ENCODE data around the gene ZRANB3. TPM values are rescaled to one million over a fixed set of nuclear protein-coding genes. Genes with fewer than 3 reads are reported as not detected.

ZRANB3 gene
- total and polyA plus RNA-seq, 2 experiments from 2014 or later = 5.7 to 6.4 TPM

DNA sequence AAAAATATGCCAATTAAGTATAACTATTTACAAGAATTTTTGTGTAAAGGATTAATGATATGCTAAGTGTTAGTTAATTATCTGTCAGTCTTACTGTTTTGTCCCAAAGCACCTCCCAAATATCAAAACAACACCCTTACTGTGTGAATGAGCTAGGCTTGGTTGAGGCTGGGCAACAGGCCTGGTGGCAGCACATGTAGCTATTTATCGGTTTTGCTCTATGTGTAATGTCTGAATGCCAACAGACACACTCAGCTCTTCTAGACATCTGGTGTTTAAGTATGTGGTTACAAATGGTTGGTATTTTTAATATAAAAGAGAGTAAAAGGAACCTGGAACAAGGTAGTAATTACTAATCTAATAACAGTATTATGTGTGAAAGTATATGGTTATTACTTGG lies 303.6 kb downstream of the ZRANB3 start:
- Histone ChIP-seq H3K4me3 (no peak overlapping the region), H4K20me1 (ENCODE audit: insufficient read depth) (no peaks in the 10 kb centered on the region), H3F3A (ENCODE audit: insufficient read depth) (peaks cover 23% of the 10 kb centered on the region; the same call in 1 of the 2 replicates), H2AFZ (no peak overlapping the region), H3K9ac (peak overlapping the region; percentile 12; the same call in 1 of the 2 replicates), H3K9me2 (ENCODE audit: insufficient read depth) (0 out of 2 replicates have a peak, but pooled peaks cover 5% of the 10 kb centered on the region), H3K27ac (peak overlapping the region; percentile 70), H3K27me3 (replicated peaks; ENCODE audit: insufficient read depth) (no peaks in the 10 kb centered on the region), H3K9me3 (ENCODE audit: low read depth) (no peaks in the 10 kb centered on the region), H3K36me3 (ENCODE audit: low read depth) (no peaks in the 10 kb centered on the region), H3K79me2 (ENCODE audit: insufficient read depth) (no peaks in the 10 kb centered on the region), H3K4me2 (ENCODE audit: unreplicated experiment) (peak overlapping the region; percentile 41), H3K4me1 (ENCODE audit: insufficient read depth) (peaks cover 25% of the 10 kb centered on the region)
- DNase-seq = peak; percentile 79
- WGBS, 2 experiments (ENCODE audit: low coverage in 1 of 2, low lambda C conversion rate in 2 of 2, missing lambda C conversion rate in 2 of 2) = 7 to 10% methylated on average over 1 of the region's 1 CpG
- TF ChIP-seq EZH2phosphoT487 (IDR thresholded peaks at IDR 0.05; ENCODE audit: insufficient read depth, low read depth) = no peak
- no peak for TF ChIP-seq EZH2 (IDR thresholded peaks at IDR 0.05; ENCODE audit: insufficient read depth, poor library complexity, severe bottlenecking)
- in situ Hi-C loops (cut with MboI) = no loop called here

DNA sequence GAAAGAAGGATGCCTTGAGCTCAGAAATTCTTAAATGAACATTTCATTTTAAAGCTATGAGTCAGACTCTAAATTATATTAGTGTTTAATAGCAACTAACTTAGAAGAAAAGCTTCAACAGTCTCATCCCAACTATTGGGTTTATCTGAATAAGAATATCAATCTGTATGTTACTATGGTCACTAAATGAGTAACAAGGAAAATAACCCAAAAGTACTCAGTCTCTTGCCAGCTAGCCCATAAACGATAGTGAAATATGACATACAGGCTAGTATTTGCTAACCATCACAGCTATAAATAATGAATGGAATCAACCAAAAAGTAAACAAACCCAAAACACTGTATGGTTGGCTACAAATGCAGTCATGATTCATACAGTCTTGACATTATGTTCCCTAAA lies 304.1 kb downstream of the ZRANB3 start:
- TF ChIP-seq EZH2 (IDR thresholded peaks at IDR 0.05; ENCODE audit: insufficient read depth, poor library complexity, severe bottlenecking) (no peak), EZH2phosphoT487 (IDR thresholded peaks at IDR 0.05; ENCODE audit: insufficient read depth, low read depth) (no peak)
- H3K79me2 ChIP-seq (ENCODE audit: insufficient read depth) = no peaks in the 10 kb centered on the region
- H3K4me3 ChIP-seq = no peak overlapping the region
- H3K4me1 ChIP-seq (ENCODE audit: insufficient read depth) = peaks cover 25% of the 10 kb centered on the region
- H3K9me2 ChIP-seq (ENCODE audit: insufficient read depth) = 0 out of 2 replicates have a peak, but pooled peaks cover 5% of the 10 kb centered on the region
- H3K36me3 ChIP-seq (ENCODE audit: low read depth) = no peaks in the 10 kb centered on the region
- H3K4me2 ChIP-seq (ENCODE audit: unreplicated experiment) = peak overlapping the region; percentile 41
- WGBS, 2 experiments (ENCODE audit: low coverage in 1 of 2, low lambda C conversion rate in 2 of 2, missing lambda C conversion rate in 2 of 2) = 0% methylated on average over 1 of the region's 1 CpG
- H2AFZ ChIP-seq = no peak overlapping the region
- H3K27me3 ChIP-seq (replicated peaks; ENCODE audit: insufficient read depth) = no peaks in the 10 kb centered on the region
- in situ Hi-C loops (cut with MboI) = no loop called here
- H3K9me3 ChIP-seq (ENCODE audit: low read depth) = no peaks in the 10 kb centered on the region
- DNase-seq = peak; percentile 65
- H3K27ac ChIP-seq = peak overlapping the region; percentile 70
- H3K9ac ChIP-seq = peak overlapping the region; percentile 12; the same call in 1 of the 2 replicates
- no peaks in the 10 kb centered on the region for H4K20me1 ChIP-seq (ENCODE audit: insufficient read depth)
- peaks cover 23% of the 10 kb centered on the region; the same call in 1 of the 2 replicates for H3F3A ChIP-seq (ENCODE audit: insufficient read depth)

DNA sequence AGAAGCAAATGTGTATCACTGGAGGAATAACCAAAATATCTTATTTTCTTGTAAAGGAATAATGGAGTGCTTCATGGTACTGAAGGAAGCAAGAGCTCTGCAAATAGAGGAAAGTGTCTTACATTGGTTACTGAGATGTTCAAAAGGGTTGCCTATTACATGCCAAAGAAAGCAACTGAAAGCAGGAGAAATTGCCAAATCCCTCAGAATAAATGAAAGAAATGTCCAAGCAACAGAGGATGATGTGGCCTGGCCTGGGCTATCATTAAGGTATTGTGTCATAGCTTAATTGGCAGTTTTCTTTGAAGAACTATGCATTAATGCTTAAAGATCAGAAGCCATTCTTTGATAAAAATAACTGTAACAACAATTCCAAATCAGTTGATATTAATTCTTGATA lies 305.2 kb downstream of the ZRANB3 start:
- Histone ChIP-seq H3K79me2 (ENCODE audit: insufficient read depth) (no peaks in the 10 kb centered on the region), H3K9me3 (ENCODE audit: low read depth) (no peaks in the 10 kb centered on the region), H4K20me1 (ENCODE audit: insufficient read depth) (no peaks in the 10 kb centered on the region), H2AFZ (no peak overlapping the region), H3K4me1 (ENCODE audit: insufficient read depth) (peaks cover 25% of the 10 kb centered on the region), H3K27ac (no peak overlapping the region), H3K36me3 (ENCODE audit: low read depth) (no peaks in the 10 kb centered on the region), H3K4me3 (no peak overlapping the region), H3K27me3 (replicated peaks; ENCODE audit: insufficient read depth) (no peaks in the 10 kb centered on the region), H3K9me2 (ENCODE audit: insufficient read depth) (0 out of 2 replicates have a peak, but pooled peaks cover 5% of the 10 kb centered on the region), H3F3A (ENCODE audit: insufficient read depth) (peaks cover 23% of the 10 kb centered on the region; the same call in 1 of the 2 replicates), H3K4me2 (ENCODE audit: unreplicated experiment) (no peak overlapping the region), H3K9ac (no peak overlapping the region)
- in situ Hi-C loops (cut with MboI) = no loop called here
- TF ChIP-seq EZH2phosphoT487 (IDR thresholded peaks at IDR 0.05; ENCODE audit: insufficient read depth, low read depth) (no peak), EZH2 (IDR thresholded peaks at IDR 0.05; ENCODE audit: insufficient read depth, poor library complexity, severe bottlenecking) (no peak)
- peak; percentile 24 for DNase-seq

DNA sequence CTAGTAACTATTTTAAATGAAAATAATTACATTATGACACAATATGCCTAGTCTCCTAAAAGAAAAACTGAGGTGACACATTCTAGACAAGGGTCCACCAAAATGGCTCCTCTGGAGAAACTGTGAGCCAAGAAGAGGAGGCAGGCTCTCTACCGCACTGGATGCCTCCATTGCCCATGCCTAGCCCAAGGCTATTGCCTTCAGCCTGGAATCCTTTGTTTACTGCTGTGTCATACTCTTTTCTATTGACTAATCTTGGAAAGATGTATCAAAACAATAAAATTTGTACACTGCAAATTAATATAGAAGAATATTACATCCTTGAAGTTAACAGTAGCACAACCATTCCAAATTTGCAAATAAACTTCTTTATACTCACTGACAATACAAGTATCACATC lies 311.8 kb downstream of the ZRANB3 start:
- in situ Hi-C loops (cut with MboI) = no loop called here
- 92 to 93% methylated on average over 1 of the region's 1 CpG for WGBS, 2 experiments (ENCODE audit: low coverage in 1 of 2, low lambda C conversion rate in 2 of 2, missing lambda C conversion rate in 2 of 2)
- DNase-seq = no peak

DNA sequence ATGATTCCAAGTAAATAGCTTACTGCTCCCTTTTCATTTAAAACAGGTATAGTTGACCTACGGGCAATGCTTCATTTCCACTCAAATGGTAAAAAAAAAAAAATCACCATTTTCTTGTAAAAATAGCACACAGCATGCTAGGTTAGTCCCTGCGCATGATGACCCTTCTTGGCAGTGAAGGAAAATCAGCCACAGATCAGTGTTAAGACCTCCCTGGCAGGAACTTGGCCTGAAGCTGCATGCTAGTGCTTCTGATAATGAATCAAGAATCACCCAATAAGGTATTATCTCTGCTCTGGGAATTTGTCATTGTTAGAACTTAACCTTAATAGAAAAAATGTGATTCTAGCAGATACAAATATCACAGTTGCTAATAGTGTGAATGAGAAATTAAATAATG lies 312.6 kb downstream of the ZRANB3 start:
- TF ChIP-seq EZH2 (IDR thresholded peaks at IDR 0.05; ENCODE audit: insufficient read depth, poor library complexity, severe bottlenecking) = no peak
- no peak for TF ChIP-seq EZH2phosphoT487 (IDR thresholded peaks at IDR 0.05; ENCODE audit: insufficient read depth, low read depth)
- H3K9ac ChIP-seq = no peak overlapping the region
- H3K4me2 ChIP-seq (ENCODE audit: unreplicated experiment) = no peak overlapping the region
- no peaks in the 10 kb centered on the region for H4K20me1 ChIP-seq (ENCODE audit: insufficient read depth)
- WGBS, 2 experiments (ENCODE audit: low coverage in 1 of 2, low lambda C conversion rate in 2 of 2, missing lambda C conversion rate in 2 of 2) = 88 to 100% methylated on average over 2 of the region's 2 CpGs
- H3K4me1 ChIP-seq (ENCODE audit: insufficient read depth) = no peaks in the 10 kb centered on the region
- no peak overlapping the region for H3K4me3 ChIP-seq
- H3K9me2 ChIP-seq (ENCODE audit: insufficient read depth) = no peaks in the 10 kb centered on the region
- H2AFZ ChIP-seq = no peak overlapping the region
- no peaks in the 10 kb centered on the region for H3F3A ChIP-seq (ENCODE audit: insufficient read depth)
- H3K36me3 ChIP-seq (ENCODE audit: low read depth) = no peaks in the 10 kb centered on the region
- H3K27ac ChIP-seq = no peak overlapping the region
- no peaks in the 10 kb centered on the region for H3K9me3 ChIP-seq (ENCODE audit: low read depth)
- no peaks in the 10 kb centered on the region for H3K27me3 ChIP-seq (replicated peaks; ENCODE audit: insufficient read depth)
- in situ Hi-C loops (cut with MboI) = no loop called here
- H3K79me2 ChIP-seq (ENCODE audit: insufficient read depth) = no peaks in the 10 kb centered on the region
- DNase-seq = no peak

More for the DNA sequence above, 311.8 kb downstream of the ZRANB3 start:
- H3K79me2 ChIP-seq (ENCODE audit: insufficient read depth) = no peaks in the 10 kb centered on the region
- no peaks in the 10 kb centered on the region for H3F3A ChIP-seq (ENCODE audit: insufficient read depth)
- no peaks in the 10 kb centered on the region for H3K9me2 ChIP-seq (ENCODE audit: insufficient read depth)
- H3K27me3 ChIP-seq (replicated peaks; ENCODE audit: insufficient read depth) = no peaks in the 10 kb centered on the region
- H2AFZ ChIP-seq = no peak overlapping the region
- no peaks in the 10 kb centered on the region for H3K36me3 ChIP-seq (ENCODE audit: low read depth)
- H3K4me3 ChIP-seq = no peak overlapping the region
- no peaks in the 10 kb centered on the region for H4K20me1 ChIP-seq (ENCODE audit: insufficient read depth)
- TF ChIP-seq EZH2 (IDR thresholded peaks at IDR 0.05; ENCODE audit: insufficient read depth, poor library complexity, severe bottlenecking) (no peak), EZH2phosphoT487 (IDR thresholded peaks at IDR 0.05; ENCODE audit: insufficient read depth, low read depth) (no peak)
- H3K4me1 ChIP-seq (ENCODE audit: insufficient read depth) = no peaks in the 10 kb centered on the region
- no peak overlapping the region for H3K27ac ChIP-seq
- no peak overlapping the region for H3K9ac ChIP-seq
- no peaks in the 10 kb centered on the region for H3K9me3 ChIP-seq (ENCODE audit: low read depth)
- H3K4me2 ChIP-seq (ENCODE audit: unreplicated experiment) = no peak overlapping the region

Measured in GM23248 (cell line).